Measurements from ENCODE around the gene SLC7A8. TPM values are rescaled to one million over a fixed set of nuclear protein-coding genes. Genes with fewer than 3 reads are reported as not detected.

Gene SLC7A8
- total and polyA plus RNA-seq, 2 of the 4 experiments (the other 2 are of a cell fraction) = 0.31 TPM; not detected in 1

- H2BK20ac ChIP-seq (ENCODE audit: low read depth, low read length) = no peak overlapping the region
- no peak overlapping the region for H3K4me3 ChIP-seq (ENCODE audit: insufficient read depth, low read depth, low read length)
- H2AFZ ChIP-seq (replicated peaks; ENCODE audit: low read length, poor library complexity) = no peak overlapping the region
- no peak overlapping the region for H4K8ac ChIP-seq (ENCODE audit: low read depth in 2 of 2, low read length in 2 of 2)
- intact Hi-C loops (cut with micrococcal nuclease) (loop anchor here (10.0 kb wide), 1 partner anchor 197 kb away; the partner anchor contains the start of gene AJUBA), dilution Hi-C loops (cut with HindIII; ENCODE audit: low sequenced_read_pairs, unreplicated experiment) (no loop called here), in situ Hi-C loops (cut with MboI; ENCODE audit: low sequenced_read_pairs) (loop anchor here (5.0 kb wide), 1 partner anchor 55 kb away; no protein-coding TSS in a partner anchor)
- ChIA-PET POLR2A (ENCODE audit: unreplicated experiment) (no interaction called here), CTCF (interaction anchor here (3.0 kb wide), 1 partner anchor 61 kb away, joined by 21 read pairs; no protein-coding TSS in a partner anchor)
- H3K56ac ChIP-seq (ENCODE audit: extremely low read depth, insufficient read depth, low read length) = no peak overlapping the region
- ATAC-seq (ENCODE audit: low read depth) = no peak
- H3K18ac ChIP-seq (ENCODE audit: low read depth, low read length) = no peak overlapping the region
- TF ChIP-seq RAD21 (IDR thresholded peaks at IDR 0.05; ENCODE audit: low read length) (no peak), MAZ (IDR thresholded peaks at IDR 0.05; ENCODE audit: borderline replicate concordance, low read depth, low read length) (no peak), FOS (IDR thresholded peaks at IDR 0.05; ENCODE audit: low read depth, low read length) (no peak), USF2 (IDR thresholded peaks at IDR 0.05; ENCODE audit: low read depth, low read length) (no peak), POLR2A (IDR thresholded peaks at IDR 0.05; ENCODE audit: low read depth, low read length) (no peak), MXI1 (IDR thresholded peaks at IDR 0.05; ENCODE audit: borderline replicate concordance, low read depth, low read length) (no peak), RFX5 (IDR thresholded peaks at IDR 0.05; ENCODE audit: low read depth, low read length) (no peak), ELK1 (IDR thresholded peaks at IDR 0.05; ENCODE audit: borderline replicate concordance, low read depth, low read length) (no peak), NFE2L2 (IDR thresholded peaks at IDR 0.05; ENCODE audit: low read depth, low read length) (no peak), CTCF (conservative IDR thresholded peaks at IDR 0.05; ENCODE audit: low read depth, low read length) (no peak), SMC3 (IDR thresholded peaks at IDR 0.05; ENCODE audit: low read depth, low read length) (no peak), BHLHE40 (IDR thresholded peaks at IDR 0.05; ENCODE audit: low read depth, low read length) (no peak), CHD1 (IDR thresholded peaks at IDR 0.05; ENCODE audit: low read depth, low read length) (no peak), RCOR1 (IDR thresholded peaks at IDR 0.05; ENCODE audit: insufficient replicate concordance, low read length) (no peak)
- H4K20me1 ChIP-seq (ENCODE audit: insufficient read depth, low read length) = no peaks in the 10 kb centered on the region
- H3K9me3 ChIP-seq (ENCODE audit: control insufficient read depth, insufficient read depth, low read length) = no peaks in the 10 kb centered on the region
- 10% methylated on average over 2 of the region's 4 CpGs; no CpG with 5 or more reads in 1 of the 2 experiments for WGBS, 2 experiments (ENCODE audit: extremely low coverage in 2 of 2, insufficient read length in 1 of 2)
- no peak overlapping the region for H3K14ac ChIP-seq (replicated peaks; ENCODE audit: low read depth, low read length)
- no peaks in the 10 kb centered on the region for H3K36me3 ChIP-seq (ENCODE audit: control insufficient read depth, insufficient read depth, low read length)
- H3K27ac ChIP-seq (ENCODE audit: insufficient read depth, low read length) = no peak overlapping the region
- H3K9me1 ChIP-seq (ENCODE audit: insufficient read depth, low read length) = no peaks in the 10 kb centered on the region
- no peak for DNase-seq
- no peaks in the 10 kb centered on the region for H3K79me1 ChIP-seq (ENCODE audit: low read depth in 1 of 2, low read length in 2 of 2)
- no peak overlapping the region for H3K9ac ChIP-seq (ENCODE audit: low read depth, low read length)
- H2BK120ac ChIP-seq (ENCODE audit: low read depth, low read length) = no peak overlapping the region
- H4K5ac ChIP-seq (ENCODE audit: low read depth, low read length) = no peak overlapping the region
- H2BK15ac ChIP-seq (ENCODE audit: low read depth, low read length) = no peak overlapping the region
- BruUV-seq (replicated peaks) = no TSS peak
- H3K23ac ChIP-seq (ENCODE audit: low read depth, low read length) = no peak overlapping the region
- no peak overlapping the region for H2BK5ac ChIP-seq (ENCODE audit: low read depth, low read length, poor library complexity, severe bottlenecking)
- no peak overlapping the region for H2AK5ac ChIP-seq (ENCODE audit: low read depth, low read length)
- H3K4me2 ChIP-seq (ENCODE audit: low read depth, low read length) = no peak overlapping the region
- no peak overlapping the region for H4K91ac ChIP-seq (ENCODE audit: insufficient read depth, low read depth, low read length)
- no peak overlapping the region for H3K4ac ChIP-seq (ENCODE audit: low read depth, low read length)
- H3K27me3 ChIP-seq (ENCODE audit: control insufficient read depth, insufficient read depth, low read length) = peaks cover 30% of the 10 kb centered on the region
- H3K4me1 ChIP-seq (ENCODE audit: control insufficient read depth, insufficient read depth, low read length) = no peaks in the 10 kb centered on the region
- no peak overlapping the region for H2AK9ac ChIP-seq (replicated peaks; ENCODE audit: low read depth, low read length, poor library complexity)
Measured at GRCh38 chr14:23181946-23182345, 1.5 kb downstream of the SLC7A8 start.

All from IMR-90 (cell line).